Uterus (tissue), 2 donors: ENCODE results near the gene SPEG.

Experiments used
- POLR2A ChIP-seq, 2 donors: fragments of 450-650 bp; IDR thresholded peaks; one replicate each; pipeline ENCODE4 v1.6.1; 2016; ENCODE audit warnings: antibody characterized with exemption in 2 of 2, mild to moderate bottlenecking in 1 of 2, moderate library complexity in 1 of 2
- TF ChIP-seq, protein P1 (sequence below), 4 experiments: fragments of 200-600 bp in 2 of 4; fragments of 450-650 bp in 2 of 4; sonication (generic) in 2 of 4; IDR thresholded peaks; one replicate each; pipeline ENCODE4 v1.5.1; 2016 to 2019; ENCODE audit warnings: antibody characterized with exemption in 4 of 4, mild to moderate bottlenecking in 2 of 4, moderate library complexity in 1 of 4

DNA sequence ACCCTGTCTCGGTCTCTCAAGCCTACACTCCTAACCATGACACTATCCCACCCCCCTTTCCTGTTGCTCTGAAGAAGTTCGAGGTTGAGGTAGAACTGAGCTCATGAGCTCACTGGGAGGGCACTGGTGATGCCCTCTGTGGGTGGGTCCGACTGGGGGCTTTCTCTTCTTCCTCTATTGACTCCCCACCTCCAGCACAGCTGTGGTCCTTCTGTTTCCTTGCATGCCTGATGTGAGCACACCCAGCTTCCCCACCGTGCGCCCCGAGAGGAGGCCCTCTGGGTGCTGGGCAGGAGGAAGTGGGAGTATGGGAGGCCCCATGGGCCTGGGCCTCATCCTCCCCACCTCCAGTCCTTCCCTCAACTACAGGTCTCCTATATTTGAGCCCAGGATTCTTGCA is 20.9 kb downstream of the SPEG start:
- TF ChIP-seq, protein P1, sequence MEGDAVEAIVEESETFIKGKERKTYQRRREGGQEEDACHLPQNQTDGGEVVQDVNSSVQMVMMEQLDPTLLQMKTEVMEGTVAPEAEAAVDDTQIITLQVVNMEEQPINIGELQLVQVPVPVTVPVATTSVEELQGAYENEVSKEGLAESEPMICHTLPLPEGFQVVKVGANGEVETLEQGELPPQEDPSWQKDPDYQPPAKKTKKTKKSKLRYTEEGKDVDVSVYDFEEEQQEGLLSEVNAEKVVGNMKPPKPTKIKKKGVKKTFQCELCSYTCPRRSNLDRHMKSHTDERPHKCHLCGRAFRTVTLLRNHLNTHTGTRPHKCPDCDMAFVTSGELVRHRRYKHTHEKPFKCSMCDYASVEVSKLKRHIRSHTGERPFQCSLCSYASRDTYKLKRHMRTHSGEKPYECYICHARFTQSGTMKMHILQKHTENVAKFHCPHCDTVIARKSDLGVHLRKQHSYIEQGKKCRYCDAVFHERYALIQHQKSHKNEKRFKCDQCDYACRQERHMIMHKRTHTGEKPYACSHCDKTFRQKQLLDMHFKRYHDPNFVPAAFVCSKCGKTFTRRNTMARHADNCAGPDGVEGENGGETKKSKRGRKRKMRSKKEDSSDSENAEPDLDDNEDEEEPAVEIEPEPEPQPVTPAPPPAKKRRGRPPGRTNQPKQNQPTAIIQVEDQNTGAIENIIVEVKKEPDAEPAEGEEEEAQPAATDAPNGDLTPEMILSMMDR (IDR thresholded peaks at IDR 0.05) = no peak
- TF ChIP-seq POLR2A (IDR thresholded peaks at IDR 0.05) = no peak
